NCI-H748 (cell line): ENCODE data around the gene CLCA1.

Source experiments
- DNase-seq: peaks from one replicate; lab custom pipeline; 2025; ENCODE audit not compliant: unreplicated experiment; lab: John Stamatoyannopoulos, UW

The CLCA1 gene

DNA sequence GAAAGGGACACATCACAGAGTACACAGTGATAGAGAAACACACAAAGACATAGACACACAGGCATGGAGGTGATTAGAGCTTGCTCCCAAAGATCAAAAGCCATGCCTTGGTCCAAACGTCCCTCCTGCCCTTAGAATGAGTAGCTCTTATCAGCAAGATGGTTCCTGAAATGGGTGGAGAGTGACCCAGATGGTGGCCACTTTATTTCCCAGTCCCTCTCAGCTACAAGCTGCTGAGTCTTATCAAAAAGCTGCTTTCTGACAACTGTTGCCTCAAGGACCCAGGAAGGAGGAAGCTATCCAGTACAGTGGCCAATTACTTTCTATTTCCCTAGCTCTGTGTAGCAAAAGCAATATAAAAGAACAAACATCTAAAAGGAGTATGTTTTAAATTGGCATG is 7.7 kb upstream of the CLCA1 start:
- DNase-seq: no peak

DNA sequence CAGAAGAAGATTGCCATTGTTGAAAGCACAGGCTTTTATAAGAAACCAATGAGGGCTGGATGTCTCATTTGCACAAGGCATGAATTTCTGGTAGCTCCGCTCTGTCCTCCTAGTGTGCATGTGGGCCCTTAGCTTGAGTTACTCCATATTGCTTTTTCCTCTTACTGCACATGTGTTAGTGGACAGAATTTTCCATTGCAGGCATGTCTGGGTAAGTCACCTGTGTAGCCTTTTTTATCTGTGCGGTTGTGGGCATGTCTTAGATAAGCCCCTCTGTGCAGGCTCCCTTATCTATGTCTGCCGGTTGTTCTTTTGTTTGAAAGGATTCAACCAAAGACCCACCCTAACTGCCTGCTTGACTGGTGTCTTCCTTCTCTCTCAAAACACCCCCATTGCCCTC is 7.2 kb upstream of the CLCA1 start:
- DNase-seq: no peak

DNA sequence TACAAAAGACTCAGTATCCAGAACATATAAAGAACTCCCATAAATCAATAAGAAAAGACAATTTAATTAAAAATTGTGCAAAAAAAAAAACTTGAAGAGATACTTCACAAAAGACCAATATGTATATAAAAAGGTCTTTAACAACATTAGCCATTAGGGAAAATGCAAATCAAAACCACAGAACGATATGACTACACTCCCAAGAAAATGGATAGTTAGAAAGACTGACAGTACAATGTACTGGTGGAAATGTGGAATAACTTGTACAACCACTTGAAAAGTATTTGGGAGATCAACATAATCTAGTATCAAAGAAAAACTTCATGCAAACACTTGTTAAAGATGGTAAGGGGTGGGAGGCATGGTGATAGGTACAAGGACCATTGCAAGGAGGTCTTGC is 3.9 kb upstream of the CLCA1 start:
- DNase-seq: no peak

DNA sequence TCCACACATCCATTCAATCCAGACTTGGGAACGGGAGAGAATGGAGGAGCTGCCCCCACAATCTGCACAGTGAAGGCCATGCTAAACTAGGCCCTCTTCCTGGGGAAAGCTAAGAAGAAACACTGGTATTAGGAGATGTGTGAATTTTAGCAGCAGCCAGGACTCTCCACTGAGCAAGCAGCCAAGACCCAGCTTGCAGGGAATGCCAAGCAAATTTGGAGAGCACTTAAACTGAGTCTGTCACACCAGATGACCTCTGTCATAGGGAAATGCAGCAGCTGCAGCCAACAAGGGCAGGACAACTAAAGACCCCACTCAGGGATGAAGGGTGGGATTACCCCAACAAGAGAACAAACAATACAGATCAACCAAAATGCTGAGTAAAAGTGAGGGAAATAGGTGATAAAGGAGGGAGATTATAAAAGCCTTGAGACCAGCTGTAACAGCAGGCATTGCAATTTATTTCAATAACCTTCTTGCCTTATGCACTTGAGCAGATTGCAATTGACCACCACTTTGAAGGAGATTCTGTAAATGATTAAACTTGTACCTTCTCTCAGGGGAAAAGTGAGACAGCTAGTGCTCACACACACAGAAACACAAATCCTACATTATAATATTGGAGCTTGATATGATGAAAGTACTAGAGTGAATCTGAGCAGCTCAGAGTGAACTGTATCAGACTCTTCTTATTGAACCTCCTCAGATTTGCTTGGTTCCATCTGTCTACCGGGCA is 2.5 kb upstream of the CLCA1 start:
- DNase-seq: no peak

DNA sequence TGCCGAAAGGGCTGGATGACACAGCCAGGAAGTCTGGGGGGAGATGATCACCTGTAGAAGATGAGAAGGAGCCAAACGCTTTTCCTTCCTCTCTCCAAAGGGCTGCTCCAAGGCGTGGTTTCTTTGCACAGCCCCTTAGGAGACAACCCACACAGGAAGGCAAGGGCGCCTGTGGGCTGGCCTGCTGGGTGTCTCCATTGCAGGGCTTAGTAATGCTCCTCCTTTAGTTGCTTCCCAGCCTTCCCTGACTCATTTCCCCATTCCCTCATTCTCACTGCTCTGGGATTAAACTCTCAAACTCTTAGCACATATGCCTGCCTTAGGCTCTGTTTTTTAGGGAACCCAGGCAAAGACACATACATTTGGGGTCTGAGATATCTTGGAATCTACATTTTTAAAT is 1.7 kb upstream of the CLCA1 start:
- no peak for DNase-seq

DNA sequence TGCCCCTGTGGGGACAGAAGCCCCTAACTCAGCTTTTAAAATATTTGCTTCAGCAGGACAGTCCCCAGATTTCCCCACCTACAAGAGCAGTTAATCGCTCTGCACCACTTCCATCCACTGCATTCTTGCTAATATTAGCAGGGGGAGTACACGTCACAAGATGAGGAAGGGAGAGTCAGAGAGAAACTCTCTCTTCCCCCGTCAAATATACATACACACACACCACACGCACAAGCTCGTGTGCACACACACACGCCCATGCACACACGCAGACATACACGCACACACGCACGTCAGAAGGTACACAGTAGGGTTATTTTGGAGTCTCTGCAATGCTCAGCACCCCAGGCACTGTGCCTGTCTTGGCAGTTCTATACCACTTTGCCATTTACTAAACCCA is 2.1 kb downstream of the CLCA1 start:
- DNase-seq: no peak

DNA sequence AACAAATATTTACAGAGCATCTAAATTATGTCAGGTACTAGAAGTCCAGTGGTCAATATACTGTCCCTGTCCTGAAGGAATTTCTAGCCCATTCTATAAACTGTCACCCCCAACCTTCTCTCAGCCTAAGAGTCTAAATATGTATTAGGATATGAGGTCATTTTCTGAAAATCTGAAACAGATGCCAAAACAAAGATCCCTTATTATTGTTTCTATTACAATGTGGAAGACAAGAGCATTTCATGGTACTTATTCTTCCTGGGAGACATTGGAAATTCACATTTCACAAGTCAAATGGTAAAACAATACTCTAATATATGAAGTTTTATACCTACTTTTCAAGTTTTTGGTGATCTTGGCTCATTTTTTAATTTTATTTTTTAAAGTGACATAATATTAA is 2.6 kb downstream of the CLCA1 start:
- DNase-seq: no peak

DNA sequence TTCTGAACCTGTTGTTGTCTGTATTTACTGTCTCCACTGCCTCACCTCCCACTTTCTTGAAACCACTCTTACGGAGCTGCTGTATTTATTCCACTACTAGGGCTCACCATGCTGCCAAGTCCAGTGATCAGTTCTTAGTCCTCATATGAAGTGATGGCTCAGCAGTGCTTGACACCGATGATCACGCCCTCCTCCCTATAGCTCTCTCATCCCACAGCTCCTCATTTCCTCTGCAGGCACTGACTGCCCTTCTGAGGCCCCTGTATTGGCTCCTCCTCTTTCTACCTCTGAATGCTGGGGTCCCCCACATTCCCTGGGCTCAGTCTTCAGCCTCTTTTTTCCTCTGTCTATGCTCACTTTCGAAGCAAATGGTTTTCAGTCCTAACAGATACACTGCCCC is 3.4 kb downstream of the CLCA1 start:
- DNase-seq: no peak

DNA sequence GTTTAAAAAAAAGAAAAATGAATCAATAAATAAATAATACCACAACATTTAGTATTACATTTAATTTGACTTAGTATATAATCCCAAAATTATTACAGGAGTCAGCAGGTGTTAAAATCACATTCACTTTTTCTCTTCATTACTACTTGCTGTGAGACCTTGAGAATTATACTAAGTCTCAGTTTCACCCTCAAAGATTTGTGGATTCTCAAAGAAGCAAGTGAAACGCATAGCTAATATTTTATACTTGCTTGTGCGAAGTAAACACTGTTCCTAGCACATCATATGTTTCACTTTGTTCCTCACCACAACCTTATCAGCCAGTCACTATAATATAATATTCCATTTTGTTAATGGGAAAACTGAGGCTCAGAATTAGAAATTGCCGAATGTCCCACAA is 4.0 kb downstream of the CLCA1 start:
- no peak for DNase-seq

DNA sequence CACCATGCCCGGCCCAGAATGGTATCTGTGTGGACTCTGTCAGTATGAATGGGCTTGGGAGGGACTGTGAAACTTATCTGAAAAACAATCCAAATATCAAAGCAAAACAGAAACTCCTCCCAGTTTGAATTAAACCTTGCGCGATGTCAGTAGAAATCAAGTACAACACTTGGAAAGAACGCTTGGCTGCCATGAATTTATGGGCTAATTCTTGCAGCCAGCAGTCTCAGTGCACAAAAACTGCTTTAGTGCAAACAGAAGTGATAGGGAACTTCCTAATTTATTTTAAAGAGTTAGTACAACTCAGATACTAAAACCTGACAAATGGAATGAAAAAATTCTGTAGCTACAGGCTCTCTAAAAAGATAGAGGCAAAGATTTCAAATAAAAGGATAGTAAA is 8.5 kb downstream of the CLCA1 start:
- DNase-seq: no peak

DNA sequence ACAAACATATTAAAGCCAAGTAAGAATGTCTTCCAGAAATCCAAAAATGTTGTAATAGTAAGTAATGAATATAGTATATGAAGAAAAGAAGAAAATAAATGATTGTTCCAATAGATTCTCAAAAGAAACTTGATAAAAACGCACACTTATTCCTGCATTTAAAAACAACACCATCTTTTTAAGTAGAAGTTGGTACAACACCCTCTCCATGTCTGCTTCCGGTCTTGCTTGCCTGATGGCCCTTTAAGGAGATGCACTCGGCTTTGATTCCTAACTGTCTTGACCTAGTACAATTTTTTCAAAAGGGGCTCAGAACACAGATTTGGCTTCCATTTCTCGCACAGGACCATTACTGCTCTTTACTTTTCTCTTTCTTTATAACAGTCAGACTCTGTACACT is 9.0 kb downstream of the CLCA1 start:
- no peak for DNase-seq

DNA sequence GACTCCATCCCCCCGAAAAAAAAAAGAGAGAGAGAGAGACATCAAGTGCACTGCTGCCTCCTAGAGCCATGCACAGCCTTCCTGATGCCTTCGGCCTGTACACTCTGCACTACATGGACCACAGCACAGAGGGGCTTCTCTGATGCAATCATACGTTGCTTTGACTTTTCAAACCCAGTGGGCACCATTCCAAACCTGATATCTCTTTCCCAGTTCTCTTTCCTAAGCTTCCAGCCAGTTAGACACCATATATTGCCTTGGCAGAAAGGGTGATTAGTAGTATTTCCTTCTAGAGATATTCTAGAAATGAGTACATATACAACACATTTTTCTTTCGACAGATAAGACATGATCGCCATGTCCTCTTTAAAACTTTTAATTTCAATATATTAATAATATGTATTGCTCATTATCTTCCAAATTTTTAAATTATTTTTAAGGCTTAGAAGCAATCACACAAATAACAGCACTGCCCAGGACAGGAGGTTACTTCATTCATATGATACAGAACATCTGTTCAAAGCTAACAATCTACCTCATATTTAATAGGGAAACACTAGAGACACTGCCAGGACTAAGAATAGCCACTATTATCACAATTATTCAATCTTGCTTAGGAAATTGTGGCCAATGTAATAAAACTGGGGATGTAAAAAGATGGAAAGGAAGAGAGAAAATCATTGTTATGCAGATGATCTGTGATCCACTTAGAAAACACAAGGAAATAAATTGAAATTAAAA is 9.9 kb downstream of the CLCA1 start:
- DNase-seq: no peak

DNA sequence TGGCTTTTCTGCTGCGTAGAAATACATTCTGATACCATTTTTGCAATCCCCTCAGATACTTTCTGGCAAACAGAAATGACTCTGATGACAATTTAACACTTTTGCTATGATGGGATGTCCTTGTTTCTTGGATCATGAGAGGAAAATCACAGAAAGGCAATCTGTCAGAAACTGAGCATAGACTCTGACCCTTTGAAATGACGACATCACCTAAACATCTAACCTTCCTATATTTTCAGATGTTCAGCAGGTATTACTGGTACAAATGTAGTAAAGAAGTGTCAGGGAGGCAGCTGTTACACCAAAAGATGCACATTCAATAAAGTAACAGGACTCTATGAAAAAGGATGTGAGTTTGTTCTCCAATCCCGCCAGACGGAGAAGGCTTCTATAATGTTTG is 13.2 kb downstream of the CLCA1 start:
- DNase-seq: no peak

DNA sequence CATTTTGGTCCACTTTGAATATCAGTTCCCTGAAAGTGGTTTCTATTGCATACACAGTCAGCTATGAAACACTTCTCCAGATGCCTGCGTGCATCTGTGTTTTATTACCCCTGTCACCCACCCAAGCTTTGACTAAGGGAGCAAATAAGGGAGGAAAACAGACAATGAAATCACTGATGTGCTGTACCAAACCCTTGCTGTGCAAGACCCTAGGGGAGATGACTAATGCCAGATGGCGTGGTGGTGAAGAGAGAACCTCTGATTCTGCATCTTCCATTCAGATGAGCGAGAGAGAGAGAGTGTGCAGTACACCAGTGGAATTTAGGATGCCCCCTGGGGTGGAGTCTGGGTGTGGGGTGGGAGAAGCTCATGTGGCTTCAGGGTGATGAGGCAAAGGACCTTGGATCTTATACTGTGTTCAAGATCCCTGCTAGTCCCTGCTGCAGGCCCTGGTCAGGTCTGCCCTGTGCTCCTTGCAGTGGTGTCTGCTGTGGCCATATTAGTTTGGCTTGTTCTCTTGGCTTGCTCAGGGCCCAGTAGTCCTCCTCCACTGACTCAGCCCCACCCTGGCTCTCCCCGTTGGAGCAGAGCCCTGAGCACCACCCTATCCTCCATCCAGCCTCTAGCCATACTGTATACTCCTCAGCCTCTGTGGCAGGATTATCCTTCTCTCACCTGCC is 18.5 kb downstream of the CLCA1 start:
- no peak for DNase-seq

DNA sequence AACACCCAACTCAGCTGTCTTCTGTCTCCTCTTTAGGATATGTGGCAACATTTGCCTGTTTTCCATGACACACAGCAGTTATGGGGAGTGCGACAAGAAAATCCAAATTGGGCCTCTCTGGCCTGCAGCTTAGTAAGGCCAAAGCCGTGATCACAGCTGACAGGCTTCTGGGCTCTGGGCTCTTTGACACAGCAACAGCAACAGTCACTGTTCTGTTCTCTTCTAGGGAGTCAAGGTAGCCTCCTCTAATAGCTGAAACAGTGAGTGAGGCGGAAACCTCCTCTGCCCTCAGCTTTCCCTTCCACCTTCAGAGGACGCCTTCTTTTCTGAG is 19.0 kb downstream of the CLCA1 start:
- DNase-seq: no peak

DNA sequence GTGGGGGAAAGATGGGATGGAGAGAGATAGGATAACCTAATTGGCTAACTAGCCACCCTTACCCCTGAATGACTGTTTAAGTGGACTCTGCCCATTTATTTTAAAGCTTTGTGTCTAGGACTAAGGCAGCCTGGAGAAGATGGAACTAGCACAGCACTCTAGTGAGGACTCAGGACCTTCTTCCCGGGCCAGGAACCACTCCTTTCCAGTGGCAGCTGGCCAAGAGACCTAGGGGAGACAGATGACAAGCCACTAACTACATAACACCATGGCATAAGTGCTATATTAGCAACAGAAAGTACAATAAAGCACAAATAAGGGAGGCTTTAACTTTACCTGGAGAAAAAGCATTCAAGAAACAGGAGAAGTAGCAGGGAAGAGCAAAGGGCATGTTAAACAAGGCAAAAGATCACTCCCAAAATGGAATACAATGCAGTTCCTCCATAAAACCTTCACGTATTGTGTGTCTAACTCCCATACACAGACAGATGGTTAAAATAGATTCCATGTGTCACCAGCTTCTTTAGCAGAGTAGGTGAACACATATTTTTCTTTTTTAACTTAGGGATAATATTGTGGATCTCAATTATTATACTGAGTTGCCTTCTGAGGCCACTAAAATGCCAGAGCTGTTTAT is 20.6 kb downstream of the CLCA1 start:
- DNase-seq: no peak

DNA sequence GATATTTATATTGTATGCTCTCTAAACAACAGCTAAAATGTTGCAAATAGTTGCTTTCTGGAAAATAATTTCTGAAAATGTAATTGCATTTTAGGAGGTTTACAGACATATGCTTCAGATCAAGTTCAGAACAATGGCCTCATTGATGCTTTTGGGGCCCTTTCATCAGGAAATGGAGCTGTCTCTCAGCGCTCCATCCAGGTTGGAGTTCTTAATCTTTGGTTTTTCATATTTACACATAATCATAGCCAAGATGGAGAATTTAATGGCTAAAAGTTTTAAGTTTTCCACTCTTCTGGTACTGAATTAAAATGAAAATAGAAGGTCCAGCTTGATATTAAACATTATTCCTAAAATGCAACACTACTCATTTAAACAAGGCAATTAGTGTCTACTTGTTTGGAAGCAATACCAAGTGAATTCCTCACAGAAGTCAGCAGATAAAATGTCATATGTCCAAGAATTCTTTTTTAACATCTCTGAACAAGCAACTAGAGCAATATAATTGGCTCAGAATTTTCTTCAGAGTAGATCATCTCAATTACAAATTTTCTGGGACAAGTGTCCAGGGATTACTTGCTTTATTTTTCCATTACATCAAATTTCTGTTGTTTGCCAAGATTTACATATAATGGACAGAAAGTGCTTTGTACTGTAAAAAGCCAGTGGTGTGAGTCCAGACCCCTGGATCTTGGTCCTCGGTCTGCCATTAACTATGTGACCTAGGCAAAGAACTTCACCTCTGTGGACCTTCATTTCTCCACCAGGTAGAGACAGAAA is 22.6 kb downstream of the CLCA1 start:
- DNase-seq: no peak

DNA sequence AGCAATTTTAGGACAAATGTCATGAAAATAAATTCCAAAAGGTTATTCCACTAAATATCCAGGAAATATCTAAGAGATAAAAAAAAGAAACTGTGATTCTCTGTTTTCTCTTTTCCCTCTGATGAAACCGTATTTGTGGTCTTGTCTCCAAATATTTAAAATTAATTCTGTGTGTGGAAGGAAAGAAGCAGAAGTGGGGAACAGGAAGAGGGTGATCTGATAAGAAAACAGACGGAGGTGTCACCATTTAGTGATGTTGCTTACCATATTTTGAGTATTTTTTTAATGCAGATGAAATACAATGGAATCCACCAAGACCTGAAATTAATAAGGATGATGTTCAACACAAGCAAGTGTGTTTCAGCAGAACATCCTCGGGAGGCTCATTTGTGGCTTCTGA is 29.6 kb downstream of the CLCA1 start:
- no peak for DNase-seq

DNA sequence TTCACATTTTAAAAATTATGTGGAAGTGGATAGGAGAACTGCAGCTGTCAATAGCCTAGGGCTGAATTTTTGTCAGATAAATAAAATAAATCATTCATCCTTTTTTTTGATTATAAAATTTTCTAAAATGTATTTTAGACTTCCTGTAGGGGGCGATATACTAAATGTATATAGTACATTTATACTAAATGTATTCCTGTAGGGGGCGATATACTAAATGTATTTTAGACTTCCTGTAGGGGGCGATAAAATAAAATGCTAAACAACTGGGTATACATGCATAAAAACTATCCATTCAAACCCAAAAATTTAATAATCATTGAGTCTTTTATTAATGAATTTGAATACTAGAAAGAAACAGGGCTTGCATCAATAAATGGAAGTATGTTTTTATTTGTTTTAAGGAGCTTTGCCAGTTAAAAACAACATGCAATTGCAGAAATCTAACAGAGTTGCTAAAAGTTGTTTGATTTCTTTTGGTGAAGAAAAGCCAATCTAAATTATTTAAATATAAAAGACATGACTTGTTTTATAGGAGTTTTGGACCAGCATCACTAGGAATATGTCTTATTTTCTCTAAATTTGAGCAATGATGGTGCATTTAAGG is 31.4 kb downstream of the CLCA1 start:
- DNase-seq: peak; percentile 66

DNA sequence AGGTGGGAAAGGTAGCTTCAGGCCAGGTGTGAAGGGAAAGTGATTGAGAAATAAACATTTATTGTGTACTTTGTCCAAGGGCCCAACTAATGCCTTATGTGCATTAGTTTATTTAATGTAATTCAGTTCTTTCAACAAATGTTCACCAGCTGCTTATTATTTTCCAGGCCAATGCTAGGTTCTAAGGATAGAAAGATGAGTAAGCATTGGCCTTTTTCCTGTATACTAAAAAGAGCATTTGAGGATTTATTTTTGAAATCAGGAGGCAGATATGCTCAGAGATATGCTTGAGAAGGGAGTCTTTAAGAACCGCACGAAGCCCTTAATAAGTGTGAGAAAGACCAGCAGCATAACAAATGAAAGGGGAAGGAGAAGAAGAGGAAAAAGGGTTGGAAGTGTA is 32.0 kb downstream of the CLCA1 start:
- no peak for DNase-seq

DNA sequence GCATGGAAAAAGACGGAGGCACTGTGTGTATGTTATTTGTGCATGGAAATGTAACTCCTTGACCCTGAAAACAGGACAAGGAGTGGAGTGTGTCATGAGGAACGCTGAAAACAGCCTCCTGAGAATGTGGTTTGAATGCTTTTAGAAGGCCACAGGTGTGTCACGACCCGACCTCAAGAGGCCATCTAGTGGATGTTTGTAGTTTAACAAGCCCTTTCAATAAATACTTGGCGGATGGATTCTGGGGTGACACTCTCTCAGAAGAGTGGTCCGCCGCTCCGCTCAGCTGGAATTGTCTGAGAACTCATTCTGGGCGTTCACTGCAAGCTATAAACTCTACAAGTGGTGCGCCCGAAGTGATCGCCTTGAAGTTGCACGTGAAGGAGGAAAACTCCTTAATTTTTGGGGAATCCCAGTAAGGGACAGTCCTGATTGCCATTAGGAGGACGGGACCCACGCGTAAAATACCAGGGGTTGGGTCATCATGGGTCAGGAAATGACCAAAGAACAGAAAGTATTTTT is 33.5 kb downstream of the CLCA1 start:
- peak; percentile 52 for DNase-seq
